Activated CD4-positive, CD25-positive, alpha-beta regulatory T cell treated with anti-CD3 and anti-CD28 coated beads, Interleukin-2, amount 50 U/mL, for 24 hours (primary cell): ENCODE results near the gene FAR2.
"Not testable (repeated sequence)": the region's sequence is repeated elsewhere in the genome, so short reads cannot be mapped to it uniquely, and the experiment has no call there.

Source experiments
- ATAC-seq, 2 donors: fragments of 150-1000 bp; cut with Tn5 transposase; one replicate each; pipeline ENCODE4 v1.10.0; 2021; ENCODE audit warnings: mild to moderate bottlenecking in 1 of 2, moderate library complexity in 1 of 2

Gene FAR2

GRCh38 chr12:29155079-29155478 is 6.0 kb downstream of the FAR2 start:
- ATAC-seq = no peak

DNA sequence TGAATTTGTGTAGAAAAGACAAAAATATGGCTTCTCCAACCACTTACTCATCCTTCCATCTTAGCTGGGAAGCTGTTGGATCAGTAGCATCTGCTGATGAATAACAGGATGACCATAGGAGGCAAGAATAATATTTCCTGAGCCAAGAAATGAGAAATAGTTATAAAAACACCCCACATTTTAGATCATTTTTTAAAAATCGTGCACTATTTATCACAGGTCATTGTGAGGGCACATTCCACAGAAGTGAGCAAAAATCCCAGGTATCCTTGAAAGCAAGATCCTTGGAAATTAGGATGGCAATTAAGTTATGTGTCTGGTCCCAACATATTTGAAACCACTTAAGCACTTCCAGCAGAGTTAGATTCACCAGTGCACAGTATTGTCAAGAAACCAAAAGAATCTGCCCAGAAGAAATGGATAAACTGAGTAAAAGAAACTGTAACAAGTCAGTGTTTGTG is 8.4 kb downstream of the FAR2 start:
- no peak for ATAC-seq

- no peak for ATAC-seq
Measured at GRCh38 chr12:29158115-29158763, 9.2 kb downstream of the FAR2 start.

- ATAC-seq = no peak
Measured at GRCh38 chr12:29159661-29160060, 10.6 kb downstream of the FAR2 start.

GRCh38 chr12:29160230-29160629 is 11.2 kb downstream of the FAR2 start:
- ATAC-seq = peak; percentile 47 to 54

GRCh38 chr12:29163146-29163545 is 14.1 kb downstream of the FAR2 start:
- ATAC-seq = no peak

DNA sequence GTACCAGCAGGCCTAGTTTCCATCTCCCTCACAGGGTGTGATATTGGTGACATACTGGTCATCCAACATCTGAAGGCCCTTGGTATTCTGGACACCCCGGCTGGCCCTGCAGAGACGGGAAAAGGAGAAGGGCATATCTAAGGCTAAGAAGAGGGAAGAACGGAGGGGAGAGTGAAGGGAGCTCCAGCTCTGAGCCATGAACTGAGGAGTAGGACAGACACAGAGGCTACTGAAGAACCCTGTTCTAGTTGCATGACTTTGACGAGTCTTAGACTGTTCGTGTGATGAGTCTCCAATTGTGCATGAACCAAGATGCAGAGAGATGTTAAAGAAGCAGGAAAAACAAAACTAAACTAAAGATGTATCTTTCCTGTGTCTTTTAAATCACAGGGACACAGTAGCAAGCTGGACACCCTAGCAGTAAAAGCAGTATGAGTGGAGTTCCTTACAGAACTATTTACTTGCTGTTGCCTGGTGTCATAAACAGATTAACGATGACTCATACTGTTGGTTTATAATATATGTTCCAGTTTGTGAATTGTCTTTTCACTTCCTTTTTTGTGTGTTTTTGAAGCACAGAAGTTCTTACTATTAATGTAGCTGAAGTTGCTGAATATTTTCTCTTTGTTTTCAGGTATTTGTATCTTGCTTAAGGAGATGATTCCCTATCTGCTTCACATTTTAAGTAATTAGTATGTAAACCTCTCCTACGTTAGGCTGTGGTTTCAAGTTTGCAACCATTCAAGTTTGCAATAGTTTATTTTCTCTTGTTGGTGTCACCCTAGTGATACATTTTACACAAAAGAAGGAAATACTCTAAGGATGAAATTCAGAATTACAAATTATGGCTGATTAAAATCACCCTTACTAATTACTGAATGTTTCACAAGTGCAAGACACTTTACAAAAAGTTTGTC is 15.7 kb downstream of the FAR2 start:
- ATAC-seq = peak; percentile 80 to 82

DNA sequence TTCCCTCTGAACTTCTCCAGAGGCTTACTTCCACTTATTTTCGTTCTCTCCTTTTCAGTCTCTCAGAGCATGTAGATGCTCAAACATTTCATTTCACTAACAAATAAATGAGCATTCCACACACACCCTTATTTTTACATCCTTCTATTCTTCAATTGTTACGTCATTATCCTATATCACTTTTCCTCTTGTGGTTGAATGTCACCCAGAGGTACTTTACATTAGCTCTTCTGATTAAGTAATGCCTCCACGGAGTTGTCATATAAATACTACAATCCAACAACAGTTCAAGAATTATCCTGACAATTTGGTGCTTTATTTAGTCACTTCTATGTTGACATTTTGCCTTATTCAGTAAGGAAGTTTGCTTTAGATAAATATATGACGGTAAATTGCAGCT is 18.4 kb downstream of the FAR2 start:
- ATAC-seq = no peak

DNA sequence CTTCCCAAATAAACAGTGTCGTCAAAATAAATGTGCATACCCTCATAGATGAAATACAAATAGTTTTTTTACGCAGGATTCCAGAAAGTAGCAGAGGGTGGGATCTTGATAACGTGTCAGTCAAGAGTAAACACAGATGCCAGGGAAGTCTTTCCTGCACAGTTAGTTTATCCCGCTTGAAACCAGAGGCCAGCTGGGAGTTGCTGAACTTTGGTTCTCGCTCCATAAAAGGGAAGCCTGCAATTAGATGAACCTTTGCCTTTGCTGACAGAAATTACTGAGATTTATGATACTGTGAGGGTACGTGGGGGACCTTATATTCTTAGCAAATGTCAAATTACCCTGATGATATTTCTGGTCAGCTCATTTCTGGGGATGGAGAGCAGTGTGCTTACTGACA is 18.9 kb downstream of the FAR2 start:
- no peak for ATAC-seq

DNA sequence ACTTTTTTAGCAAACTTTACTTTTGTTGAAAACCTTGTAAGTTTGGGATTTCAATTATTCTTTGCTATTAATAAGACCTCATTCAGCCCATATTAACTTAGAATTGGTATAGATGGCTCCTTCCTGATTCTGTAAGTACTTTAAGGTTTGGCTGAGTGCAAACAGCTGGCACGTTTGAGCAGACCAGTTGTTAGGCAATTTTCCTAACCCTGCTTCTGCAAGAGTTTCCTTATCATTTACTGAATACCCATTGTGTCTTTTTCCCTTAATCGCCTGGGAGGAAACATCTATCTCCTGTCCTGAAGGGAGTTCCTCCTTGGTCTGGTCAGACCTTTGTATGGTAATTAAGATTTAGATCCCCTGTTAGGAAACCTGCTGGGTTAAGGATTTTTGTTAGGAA is 20.9 kb downstream of the FAR2 start:
- not testable (repeated sequence) for ATAC-seq

- ATAC-seq = not testable (repeated sequence)
Measured at GRCh38 chr12:29170478-29171084, 21.5 kb downstream of the FAR2 start.

DNA sequence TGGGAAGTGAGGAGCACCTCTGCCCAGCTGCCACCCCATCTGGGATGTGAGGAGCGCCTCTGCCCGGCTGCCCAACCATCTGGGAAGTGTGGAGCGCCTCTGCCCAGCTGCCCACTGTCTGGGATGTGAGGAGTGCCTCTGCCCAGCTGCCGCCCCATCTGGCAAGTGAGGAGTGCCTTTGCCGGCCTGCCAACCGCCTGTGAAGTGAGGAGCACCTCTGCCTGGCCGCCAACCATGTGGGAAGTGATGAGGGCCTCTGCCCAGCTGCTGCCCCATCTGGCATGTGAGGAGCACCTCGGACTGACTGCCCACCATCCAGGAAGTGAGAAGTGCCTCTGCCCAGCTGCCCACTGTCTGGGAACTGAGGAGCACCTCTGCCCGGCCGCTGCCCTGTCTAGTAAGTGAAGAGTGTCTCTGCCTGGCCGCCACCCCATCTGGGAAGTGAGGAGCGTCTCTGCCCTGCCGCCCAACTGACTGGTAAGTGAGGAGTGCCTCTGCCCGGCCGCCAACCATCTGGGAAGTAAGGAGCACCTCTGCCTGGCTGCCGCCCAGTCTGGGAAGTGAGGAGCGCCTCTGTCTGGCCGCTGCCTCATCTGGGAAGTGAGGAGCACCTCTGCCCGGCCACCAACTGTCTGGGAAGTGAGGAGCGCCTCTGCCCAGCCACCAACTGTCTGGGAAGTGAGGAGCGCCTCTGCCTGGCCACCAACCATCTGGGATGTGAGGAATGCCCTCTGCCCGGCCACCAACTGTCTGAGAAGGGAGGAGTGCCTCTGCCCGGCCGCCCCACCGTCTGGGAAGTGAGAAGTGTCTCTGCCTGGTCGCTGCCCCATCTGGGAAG is 22.6 kb downstream of the FAR2 start:
- ATAC-seq = no peak

- no peak for ATAC-seq
Measured at GRCh38 chr12:29176941-29177340, 27.9 kb downstream of the FAR2 start.

- not testable (repeated sequence) for ATAC-seq
Measured at GRCh38 chr12:29182247-29182646, 33.2 kb downstream of the FAR2 start.

DNA sequence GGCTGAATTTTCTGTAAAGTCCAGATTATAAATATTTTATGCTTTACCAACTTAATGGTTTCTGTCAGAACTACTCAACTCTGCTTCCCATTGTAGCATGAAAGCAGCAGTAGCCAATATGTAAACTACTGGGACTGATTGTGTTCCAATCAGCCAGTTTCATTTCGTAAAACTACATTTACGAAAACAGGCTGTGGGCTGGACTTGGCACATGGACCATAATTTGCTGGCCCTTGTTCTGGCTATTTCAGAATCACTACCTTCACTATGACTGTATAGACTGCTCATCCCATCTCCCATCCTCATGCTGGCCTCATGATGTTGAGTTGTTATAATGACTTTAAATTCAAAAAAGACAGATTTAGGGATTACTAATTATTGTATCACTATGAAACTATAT is 38.7 kb downstream of the FAR2 start:
- no peak for ATAC-seq

- ATAC-seq = no peak
Measured at GRCh38 chr12:29191267-29191850, 42.3 kb downstream of the FAR2 start.

- no peak for ATAC-seq
Measured at GRCh38 chr12:29198901-29199300, 49.8 kb downstream of the FAR2 start.

- ATAC-seq = no peak
Measured at GRCh38 chr12:29200586-29200985, 51.5 kb downstream of the FAR2 start.

DNA sequence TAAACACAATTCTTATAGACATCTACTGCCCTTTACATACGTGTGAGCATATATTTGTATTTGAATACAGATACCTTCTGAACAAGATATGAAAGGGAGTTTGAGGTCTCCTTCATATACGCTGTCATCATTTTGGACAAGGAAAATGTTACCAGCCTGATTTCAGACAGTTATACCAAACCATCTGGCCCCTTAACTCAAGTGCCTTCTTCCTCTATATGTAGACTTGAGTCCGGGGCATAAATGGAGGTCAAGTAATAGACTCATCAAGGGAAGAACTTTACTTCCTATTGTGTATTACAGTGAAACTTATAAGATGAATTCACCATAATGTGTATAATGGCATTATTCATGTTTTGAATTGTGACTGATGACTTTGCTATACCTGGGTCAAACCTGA is 52.2 kb downstream of the FAR2 start:
- no peak for ATAC-seq

GRCh38 chr12:29201746-29202145 is 52.7 kb downstream of the FAR2 start:
- no peak for ATAC-seq

DNA sequence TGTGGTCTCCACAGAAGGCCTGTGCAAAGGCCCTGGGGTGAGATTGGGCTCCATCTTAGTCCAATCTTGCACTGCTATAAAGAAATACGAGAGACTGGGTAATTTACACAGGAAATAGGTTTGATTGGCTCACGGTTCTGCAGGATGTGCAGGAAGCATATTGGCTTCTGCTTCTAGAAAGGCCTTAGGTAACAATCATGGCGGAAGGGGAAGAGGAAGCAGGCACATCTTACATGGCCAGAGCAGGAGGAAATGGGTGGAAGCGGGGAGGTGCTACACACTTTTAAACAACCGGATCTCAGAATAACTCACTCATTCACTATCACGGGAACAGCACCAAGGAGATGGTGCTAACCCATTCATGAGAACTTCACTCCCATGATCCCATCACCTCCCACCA is 55.4 kb downstream of the FAR2 start:
- ATAC-seq = no peak

DNA sequence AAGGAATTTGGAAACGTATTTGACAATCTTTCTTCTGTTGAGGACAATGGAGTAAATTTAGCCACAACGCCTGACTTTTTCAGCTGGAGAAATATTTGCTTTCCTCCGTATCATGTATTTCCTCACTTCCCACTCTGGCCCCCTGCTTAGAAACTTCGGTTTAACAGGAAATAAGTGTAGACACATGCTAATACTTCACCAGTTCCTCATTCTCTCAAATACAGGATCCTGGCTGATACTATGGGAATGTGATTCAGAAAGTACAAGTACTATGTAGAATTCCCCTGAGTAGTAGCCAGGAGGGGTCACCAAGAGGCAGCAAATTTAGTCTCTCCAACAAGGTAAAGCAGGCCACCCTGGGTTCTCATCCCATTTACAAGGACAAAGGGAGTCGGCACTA is 58.0 kb downstream of the FAR2 start:
- ATAC-seq = no peak
